Peyer's patch (tissue), 4 donors: ENCODE results near the gene PIGU.

Source experiments
- CTCF ChIP-seq, 6 experiments: fragments of 450-650 bp in 4 of 6; fragments of 200-600 bp in 2 of 6; sonication (generic) in 1 of 6; IDR thresholded peaks; one replicate each; pipeline ENCODE4 v1.5.1; 2017 to 2019; ENCODE audit warnings: antibody characterized with exemption in 6 of 6, mild to moderate bottlenecking in 3 of 6, moderate library complexity in 1 of 6
- POLR2A ChIP-seq, 2 donors: fragments of 450-650 bp; IDR thresholded peaks; one replicate each; pipeline ENCODE4 v1.5.1; 2017; ENCODE audit warnings: antibody characterized with exemption in 2 of 2, mild to moderate bottlenecking in 2 of 2, moderate library complexity in 2 of 2

GRCh38 chr20:34512955-34513419, 163.9 kb downstream of the PIGU start:
- TF ChIP-seq CTCF (IDR thresholded peaks at IDR 0.05) (no peak), POLR2A (IDR thresholded peaks at IDR 0.05) (no peak)
